GM12875 (cell line): Measurements from ENCODE around the gene PTPN4.

ENCODE experiments used
- H3K4me3 ChIP-seq: one replicate; pipeline ENCODE4 v1.5.1; 2011; ENCODE audit warnings: low read depth, low read length, control low read depth
- CTCF ChIP-seq: IDR thresholded peaks from 2 replicates; pipeline ENCODE4 v1.5.1; 2011; ENCODE audit warnings: low read depth, mild to moderate bottlenecking, control low read depth, inconsistent platforms, low read length, moderate library complexity, borderline replicate concordance; ENCODE audit not compliant: insufficient read depth

PTPN4 gene

GRCh38 chr2:119730671-119731177 is 29.0 kb upstream of the PTPN4 start:
- no peak overlapping the region for H3K4me3 ChIP-seq
- no peak for TF ChIP-seq CTCF

DNA sequence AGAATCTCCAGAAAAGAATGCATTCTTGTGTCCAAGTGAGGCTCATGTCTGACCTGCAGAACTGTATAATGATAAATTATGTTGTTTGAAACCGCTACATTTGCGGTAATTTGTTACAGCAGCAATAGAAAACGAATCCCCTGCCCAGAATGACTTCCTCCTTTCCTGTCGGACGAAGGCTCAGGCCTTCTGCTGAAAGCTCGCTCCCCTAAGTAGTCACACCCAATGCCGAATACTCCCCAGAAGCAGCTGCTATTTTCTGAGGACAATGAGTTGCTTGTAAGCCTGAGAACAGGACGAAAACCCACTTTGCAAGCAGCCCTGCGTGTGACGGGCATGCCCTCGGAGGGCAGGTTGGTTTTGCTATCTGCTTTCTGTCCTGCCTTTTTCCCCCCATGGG is 27.7 kb upstream of the PTPN4 start:
- H3K4me3 ChIP-seq, result no peak overlapping the region
- TF ChIP-seq CTCF, result no peak

GRCh38 chr2:119732601-119733164 is 27.0 kb upstream of the PTPN4 start:
- H3K4me3 ChIP-seq, result no peak overlapping the region
- no peak for TF ChIP-seq CTCF

GRCh38 chr2:119734047-119734446 is 25.7 kb upstream of the PTPN4 start:
- no peak overlapping the region for H3K4me3 ChIP-seq
- no peak for TF ChIP-seq CTCF

DNA sequence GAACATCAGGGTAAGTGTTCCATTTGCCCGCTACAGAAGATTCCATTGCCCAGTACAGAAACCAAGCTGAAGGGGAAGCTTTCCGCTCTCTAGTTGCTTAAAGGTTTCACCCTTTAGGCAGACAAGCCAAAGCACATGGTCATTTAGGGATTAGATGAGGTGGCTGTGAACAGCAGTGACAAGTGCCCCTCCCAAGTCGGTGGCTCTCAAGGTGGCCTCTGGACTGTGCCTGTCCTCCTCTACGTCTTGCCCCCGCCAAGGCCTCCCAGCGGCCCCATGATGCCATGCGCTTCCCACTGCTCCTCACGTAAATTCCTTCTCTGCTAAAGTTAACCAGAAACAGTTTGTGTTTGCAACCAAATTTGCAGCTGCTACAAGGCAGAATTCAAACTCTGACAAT is 24.2 kb upstream of the PTPN4 start:
- no peak overlapping the region for H3K4me3 ChIP-seq
- TF ChIP-seq CTCF, result no peak

GRCh38 chr2:119736021-119736420 is 23.7 kb upstream of the PTPN4 start:
- TF ChIP-seq CTCF, result no peak
- H3K4me3 ChIP-seq, result no peak overlapping the region

GRCh38 chr2:119739580-119740255 is 20.0 kb upstream of the PTPN4 start:
- no peak for TF ChIP-seq CTCF
- no peak overlapping the region for H3K4me3 ChIP-seq
